Adrenal gland (tissue), 12 donors: ENCODE data around the gene RHPN2. TPM values are rescaled to one million over a fixed set of nuclear protein-coding genes. Genes with fewer than 3 reads are reported as not detected.

Source experiments
- DNase-seq, 7 donors: peaks; one replicate each; pipeline ENCODE4 v3.0.0-alpha.2; 2019 to 2020
- H3K27ac ChIP-seq, 5 donors: fragments of 200-600 bp; sonication (generic) in 4 of 5; 1 replicate in 3 of 5; 2 replicates in 2 of 5; pipeline versions ENCODE4 v1.5.1 to v1.8.0; 2016 to 2020; ENCODE audit warnings: mild to moderate bottlenecking in 1 of 5
- H3K27me3 ChIP-seq: fragments of 200-600 bp; 2 replicates; pipeline ENCODE4 v1.8.0; 2021
- H3K36me3 ChIP-seq, 2 donors: fragments of 200-600 bp; replicated peaks in 1 of 2; 1 replicate in 1 of 2; 2 replicates in 1 of 2; pipeline versions ENCODE4 v1.5.1 to v1.8.0; 2018 to 2022
- H3K4me1 ChIP-seq, 2 donors: fragments of 200-600 bp; replicated peaks in 1 of 2; 1 replicate in 1 of 2; 2 replicates in 1 of 2; pipeline versions ENCODE4 v1.5.1 to v1.8.0; 2018 to 2021
- H3K4me3 ChIP-seq, 4 donors: fragments of 200-600 bp; sonication (generic) in 3 of 4; one replicate each; pipeline ENCODE4 v1.5.1; 2016 to 2018
- H3K9me3 ChIP-seq, 3 donors: fragments of 200-600 bp; sonication (generic) in 1 of 3; replicated peaks in 1 of 3; 1 replicate in 2 of 3; 2 replicates in 1 of 3; pipeline versions ENCODE4 v1.5.1 to v1.8.0; 2016 to 2021
- CTCF ChIP-seq, 6 experiments: fragments of 450-650 bp in 4 of 6; fragments of 200-600 bp in 2 of 6; sonication (generic) in 1 of 6; IDR thresholded peaks; 1 replicate in 5 of 6; 2 replicates in 1 of 6; pipeline versions ENCODE4 v1.5.1 to v1.8.0; 2016 to 2021; ENCODE audit warnings: antibody characterized with exemption in 6 of 6, mild to moderate bottlenecking in 2 of 6, moderate library complexity in 1 of 6
- POLR2A ChIP-seq, 2 donors: fragments of 450-650 bp; IDR thresholded peaks; one replicate each; pipeline ENCODE4 v1.6.1; 2017; ENCODE audit warnings: antibody characterized with exemption in 2 of 2, mild to moderate bottlenecking in 2 of 2, moderate library complexity in 1 of 2
- WGBS, 4 donors: extraction: QIAGEN DNeasy Blood & Tissue Kit in 2 of 4; methylation state at CpG; one replicate each; pipeline versions ENCODE4 v1.1.5 to v1.1.7; 2013 to 2017; 5-methylcytosine and 5-hydroxymethylcytosine counted together
- intact Hi-C, 2 donors: fragments of 100-400 bp; cut with DNase I; formaldehyde crosslinking; loops; one replicate each; pipeline versions ENCODE4 v1.14.1 to v1.15.0; 2022 to 2023
- polyA plus RNA-seq, 3 donors: library from polyadenylated mRNA; stranded (reverse); fragments of 200-250 nt in 2 of 3; fragments of 350-450 nt in 1 of 3; fragmentation: Illumina TruSeq in 1 of 3; extraction: RNeasy Lipid Tissue Mini Kit (QIAGEN cat#74804) in 1 of 3; gene quantifications; one replicate each; pipeline ENCODE4 v1.2.3, GENCODE V29; 2013 to 2014
- total RNA-seq, 9 donors: library from RNA; depleted of rRNA in 4 of 9; stranded (reverse); fragments of >200 nt in 4 of 9; fragments of 120-200 nt in 1 of 9; fragmentation: NEBNext Ultra II Directional in 1 of 9; extraction: Animal tissue kit (Norgen Biotek cat#: 25700) in 1 of 9; gene quantifications; one replicate each; pipeline versions ENCODE4 v1.1.0 to v1.2.4, GENCODE V29; 2013 to 2023
- donor health status: healthy with polysubstance abuse.
- donor health status: Bipolar disorder and iron deficiency.
- donor health status: DM: yes; HTN: yes; CAD: no.
- donor health status: DM: no; HTN: no; CAD: no.
- donor health status: DM: no; HTN: no; CAD: no.
- donor health status: DM: yes; HTN: yes; CAD: no.

Gene RHPN2
- total and polyA plus RNA-seq, 12 donors, result 0.52 to 1.3 (median 1.0) TPM; not detected in 1

- Histone ChIP-seq H3K9me3 (no peaks in the 10 kb centered on the region), H3K27ac (no peak overlapping the region), H3K36me3 (no peaks in the 10 kb centered on the region), H3K4me3 (peak overlapping the region in 2 of 4 donors; percentile 26 to 61), H3K27me3 (peaks cover 21% of the 10 kb centered on the region), H3K4me1 (peaks cover 0 to 12% of the 10 kb centered on the region in 2 donors)
- intact Hi-C loops, result no loop called here
- 0 to 1% (median 0%) methylated on average over 2 to 35 of the region's 35 CpGs; no CpG with 5 or more reads in 1 of the 4 donors for WGBS, 4 donors
- DNase-seq, result peak in 1 of 7 donors; percentile 15
- no peak for TF ChIP-seq POLR2A (IDR thresholded peaks at IDR 0.05)
- no peak for TF ChIP-seq CTCF (IDR thresholded peaks at IDR 0.05)
These were observed 263 bp downstream of the RHPN2 start for GRCh38 chr19:33064458-33064791.

- Histone ChIP-seq H3K4me3 (peak overlapping the region in 2 of 4 donors; percentile 26 to 61), H3K27me3 (peaks cover 21% of the 10 kb centered on the region), H3K4me1 (peaks cover 0 to 12% of the 10 kb centered on the region in 2 donors), H3K9me3 (no peaks in the 10 kb centered on the region), H3K36me3 (no peaks in the 10 kb centered on the region), H3K27ac (no peak overlapping the region)
- 3 to 12% (median 8%) methylated on average over 16 to 56 of the region's 56 CpGs for WGBS, 4 donors
- DNase-seq, result no peak
- intact Hi-C loops, result no loop called here
- TF ChIP-seq POLR2A (IDR thresholded peaks at IDR 0.05), result no peak
- no peak for TF ChIP-seq CTCF (IDR thresholded peaks at IDR 0.05)
These were observed 783 bp downstream of the RHPN2 start for GRCh38 chr19:33063753-33064457.

- H3K27me3 ChIP-seq, result peaks cover 21% of the 10 kb centered on the region
- H3K4me1 ChIP-seq, result peaks cover 0 to 12% of the 10 kb centered on the region in 2 donors
- H3K27ac ChIP-seq, result no peak overlapping the region
- no peaks in the 10 kb centered on the region for H3K36me3 ChIP-seq
- DNase-seq, result peak in 1 of 7 donors; percentile 6
- WGBS, 4 donors, result 22 to 36% (median 29%) methylated on average over 3 to 7 of the region's 7 CpGs
- H3K9me3 ChIP-seq, result no peaks in the 10 kb centered on the region
- intact Hi-C loops, result no loop called here
- no peak for TF ChIP-seq POLR2A (IDR thresholded peaks at IDR 0.05)
- TF ChIP-seq CTCF (IDR thresholded peaks at IDR 0.05), result no peak
- H3K4me3 ChIP-seq, result peak overlapping the region in 1 of 4 donors; percentile 61
These were observed 1.3 kb downstream of the RHPN2 start for GRCh38 chr19:33063356-33063752.

- no peaks in the 10 kb centered on the region for H3K9me3 ChIP-seq
- peaks cover 0 to 12% of the 10 kb centered on the region in 2 donors for H3K4me1 ChIP-seq
- intact Hi-C loops, result no loop called here
- peaks cover 21% of the 10 kb centered on the region for H3K27me3 ChIP-seq
- no peak overlapping the region for H3K27ac ChIP-seq
- TF ChIP-seq POLR2A (IDR thresholded peaks at IDR 0.05) (no peak), CTCF (IDR thresholded peaks at IDR 0.05) (no peak)
- no peak for DNase-seq
- H3K4me3 ChIP-seq, result no peak overlapping the region
- no peaks in the 10 kb centered on the region for H3K36me3 ChIP-seq
- WGBS, 4 donors, result 82 to 89% (median 84%) methylated on average over 5 of the region's 5 CpGs
These were observed 1.8 kb downstream of the RHPN2 start for GRCh38 chr19:33062902-33063301.
